GM04504 (cell line): ENCODE results near the gene GRK3.

ENCODE experiments used
- DNase-seq: peaks from one replicate; pipeline ENCODE4 v3.0.0-alpha.2; 2012; ENCODE audit warnings: low read depth

Gene GRK3

DNA sequence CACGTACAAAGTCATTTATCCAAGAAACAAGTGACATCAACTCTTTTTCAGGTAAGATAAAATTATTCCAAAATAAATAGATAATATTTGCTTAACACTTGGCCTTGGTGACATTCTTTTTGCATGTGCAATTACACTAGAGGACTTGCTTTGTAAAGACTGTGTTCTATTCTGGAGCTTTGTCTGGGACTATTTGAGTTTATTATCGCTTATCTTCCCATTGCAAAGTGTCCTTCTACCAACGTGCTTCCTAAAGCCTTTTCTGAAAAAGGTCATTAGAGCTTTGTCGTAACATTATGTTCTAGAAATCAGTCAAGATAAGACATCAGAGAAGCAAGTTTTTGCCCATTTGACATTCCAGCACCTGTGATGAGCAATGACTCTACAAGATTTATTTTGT is 99.2 kb downstream of the GRK3 start:
- no peak for DNase-seq

DNA sequence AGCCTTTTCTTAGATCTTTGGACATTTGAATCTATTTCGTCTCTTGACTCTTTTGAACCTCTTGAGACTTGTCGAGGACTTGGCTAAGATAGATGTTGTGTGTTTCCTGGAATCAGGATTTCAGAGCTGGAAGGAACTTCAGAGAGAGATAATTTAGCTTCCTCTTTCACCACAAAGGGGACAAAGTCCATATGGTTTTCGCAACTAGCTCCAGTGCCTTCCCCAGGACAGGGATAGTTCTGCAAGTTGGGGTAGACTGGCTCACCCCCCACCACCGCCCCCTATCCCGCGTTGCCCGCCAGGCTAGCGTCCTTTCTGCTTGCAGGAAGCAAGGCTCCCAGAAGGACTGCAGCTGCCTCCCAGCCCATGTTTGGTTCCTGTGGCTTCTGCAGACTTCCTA is 101.8 kb downstream of the GRK3 start:
- DNase-seq, result no peak

DNA sequence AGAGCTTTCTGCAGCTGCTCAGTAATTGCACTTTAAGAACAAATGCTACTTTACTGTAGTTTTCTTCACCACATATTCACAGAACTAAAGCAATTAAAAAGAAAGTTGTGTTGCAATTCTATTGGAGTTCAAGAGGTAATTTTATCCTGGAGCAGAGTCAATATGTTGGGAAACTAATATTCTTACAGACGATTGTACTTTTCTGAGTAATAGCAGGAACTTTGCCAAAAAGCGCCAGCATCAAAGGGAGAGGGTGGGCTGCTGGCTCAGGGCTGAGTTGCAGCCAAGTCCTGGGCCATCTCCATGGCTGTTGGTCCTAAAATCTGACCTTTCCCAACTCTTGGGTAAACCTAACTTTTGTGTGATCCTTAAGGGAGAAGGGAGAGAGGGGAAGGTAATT is 104.0 kb downstream of the GRK3 start:
- no peak for DNase-seq

DNA sequence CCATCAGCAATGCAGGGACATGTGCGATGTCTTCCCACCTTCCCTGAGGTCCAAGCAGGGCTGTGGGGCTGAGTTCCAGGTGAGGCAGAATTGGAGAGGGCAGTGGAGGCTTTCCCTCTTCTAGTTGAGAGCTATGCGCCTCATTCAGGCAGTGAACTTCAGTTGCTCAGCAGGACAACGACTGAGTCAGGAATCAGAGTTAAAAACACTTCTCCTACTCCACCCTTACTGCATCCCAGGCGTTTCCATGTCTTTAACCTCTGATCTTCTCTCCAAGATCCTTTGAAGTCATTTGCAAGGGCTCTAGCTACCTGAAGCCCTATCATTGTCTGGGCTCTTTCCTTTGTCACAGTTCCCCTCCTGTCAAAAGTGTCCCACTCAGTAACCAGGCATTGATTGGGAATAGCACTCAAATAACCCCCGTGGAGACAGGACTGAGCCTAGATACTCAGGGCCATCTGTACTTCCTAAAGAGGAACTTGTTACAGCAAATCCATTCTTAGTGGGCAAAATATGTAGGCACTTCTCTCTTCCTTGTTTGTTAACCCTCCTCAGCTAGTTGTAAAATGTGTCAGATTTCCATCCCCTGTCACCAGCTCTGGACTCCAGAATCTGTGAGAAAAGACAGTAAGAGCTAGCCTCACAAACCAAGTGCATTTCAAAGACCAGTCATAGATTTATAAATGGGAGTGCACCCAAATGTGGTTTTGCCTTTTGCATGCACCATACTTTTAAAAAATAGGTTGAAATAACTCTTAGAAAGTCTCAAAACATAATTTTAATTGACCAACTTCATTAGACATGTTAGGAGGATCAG is 105.0 kb downstream of the GRK3 start:
- no peak for DNase-seq

DNA sequence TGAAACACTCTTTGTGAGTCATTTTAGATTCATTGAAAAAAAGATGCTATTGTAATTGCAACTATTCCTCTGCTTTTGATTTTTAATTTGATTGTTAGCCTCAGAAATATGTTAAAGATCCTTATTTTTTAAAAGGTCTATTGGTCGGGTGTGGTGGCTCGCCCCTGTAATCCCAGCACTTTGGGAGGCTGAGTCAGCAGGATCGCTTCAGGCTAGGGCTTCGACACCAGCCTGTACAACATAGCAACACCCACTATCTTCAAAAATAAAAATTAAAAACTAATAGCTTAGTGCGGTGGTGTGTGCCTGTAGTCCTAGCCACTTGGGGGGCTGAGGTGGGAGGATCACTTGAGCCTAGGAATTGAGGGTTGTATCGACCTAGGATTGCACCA is 105.6 kb downstream of the GRK3 start:
- DNase-seq, result no peak

DNA sequence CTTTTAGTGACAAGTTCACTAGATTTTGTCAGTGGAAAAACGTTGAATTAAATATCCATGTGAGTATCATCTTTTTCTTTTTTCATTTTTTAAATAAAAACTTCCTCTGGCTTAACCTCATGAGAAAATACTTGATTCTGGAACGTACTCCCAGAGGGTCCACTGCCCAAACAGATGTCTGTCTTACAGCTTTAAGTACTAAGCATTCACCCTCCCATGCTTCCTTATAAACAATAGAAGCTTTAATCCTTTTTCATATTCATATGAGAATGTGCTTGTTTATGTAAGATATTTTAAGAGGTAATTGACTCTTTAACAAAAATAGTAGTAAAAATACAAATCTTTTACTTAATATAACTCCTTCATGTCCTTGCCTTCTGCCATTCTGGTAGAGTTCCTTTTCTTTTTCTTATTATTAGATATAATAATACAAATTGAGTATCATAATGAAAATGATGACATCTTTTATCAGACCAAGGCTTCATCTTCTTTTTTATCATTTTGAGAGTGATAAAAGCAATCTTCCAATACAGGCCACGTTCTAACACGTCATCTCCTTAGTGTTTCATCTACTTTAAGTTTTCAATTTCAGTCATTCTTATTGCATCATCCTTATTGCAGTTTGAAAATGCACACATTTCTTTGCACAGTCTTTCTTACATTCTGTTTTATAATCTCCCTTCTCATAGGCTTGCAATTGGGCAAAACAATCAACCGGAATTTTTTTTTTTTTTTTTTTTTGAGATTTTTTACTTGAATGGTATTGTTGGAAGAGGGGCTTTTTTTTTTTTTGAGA is 108.0 kb downstream of the GRK3 start:
- no peak for DNase-seq

DNA sequence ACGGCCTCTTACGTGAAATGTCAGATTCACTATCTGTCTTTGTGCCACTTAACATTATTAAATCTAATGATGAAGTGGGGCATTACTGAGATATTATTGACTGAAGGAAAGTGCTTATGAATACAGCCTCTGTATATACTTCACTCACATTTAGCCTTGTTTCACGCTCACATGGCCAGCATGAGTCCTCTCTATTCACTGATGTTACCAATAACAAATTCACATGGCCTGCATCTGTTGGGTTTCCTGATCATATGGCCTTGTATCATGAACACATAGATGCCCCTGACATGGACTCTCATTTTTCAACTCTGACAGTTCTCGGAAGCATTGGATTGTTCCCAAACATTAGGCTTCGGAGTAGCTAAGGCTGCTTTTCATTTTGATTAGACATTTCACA is 109.2 kb downstream of the GRK3 start:
- DNase-seq, result no peak

DNA sequence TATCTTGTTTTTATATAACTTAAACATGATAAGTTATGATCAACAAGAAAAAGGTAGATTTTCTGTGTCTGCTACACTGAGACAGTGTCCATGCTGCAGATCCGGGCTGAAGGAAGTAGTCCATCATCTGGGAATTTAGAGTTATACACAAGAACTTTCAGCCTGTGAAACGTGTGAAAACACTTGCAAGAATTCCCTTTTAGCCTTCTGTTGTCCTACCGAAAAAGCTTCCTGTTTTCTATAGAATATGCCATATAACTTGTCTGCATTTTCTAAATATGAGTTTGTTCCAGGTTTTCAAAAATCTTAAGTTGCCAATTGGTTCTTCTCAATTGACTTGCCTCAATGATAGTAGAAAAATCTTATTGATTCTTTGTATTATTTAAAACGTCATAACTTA is 113.2 kb downstream of the GRK3 start:
- DNase-seq, result no peak

DNA sequence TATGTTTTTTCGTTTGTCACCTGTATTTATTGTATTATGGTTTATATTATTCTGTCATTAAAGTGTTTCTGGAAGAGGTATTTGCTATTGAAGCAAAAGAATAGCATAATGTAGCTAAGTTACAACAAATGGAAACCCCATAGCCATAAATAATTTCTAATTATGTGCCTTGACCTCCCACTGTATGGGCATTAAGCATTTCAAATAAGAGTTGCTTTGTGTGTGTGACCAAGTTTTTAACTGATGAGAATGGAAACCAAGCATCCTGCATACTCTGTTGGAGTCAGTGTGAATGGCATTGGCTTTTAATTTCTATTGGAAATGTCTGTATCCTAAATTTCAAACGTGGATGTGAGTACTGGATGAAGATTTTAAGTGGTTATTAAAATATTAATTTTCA is 115.6 kb downstream of the GRK3 start:
- DNase-seq, result no peak

DNA sequence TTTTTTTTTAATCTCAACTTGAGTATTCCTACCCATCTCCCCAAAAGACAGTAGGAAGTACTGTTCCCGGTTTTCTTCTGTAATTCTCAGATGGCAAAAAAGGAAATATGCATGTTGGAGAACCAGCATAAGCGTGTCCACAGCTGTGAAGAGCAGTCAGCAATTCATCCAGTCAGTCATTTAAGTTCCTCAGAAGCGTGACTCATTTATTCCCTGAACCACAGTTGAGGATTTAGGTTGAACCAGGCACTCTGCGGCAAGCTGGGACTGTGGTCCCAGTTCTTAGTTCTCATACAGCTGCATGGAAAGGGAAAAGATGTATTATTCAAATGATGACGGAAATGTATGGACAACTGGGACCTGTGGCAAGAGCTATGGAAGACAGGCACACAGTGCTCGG is 116.5 kb downstream of the GRK3 start:
- no peak for DNase-seq

DNA sequence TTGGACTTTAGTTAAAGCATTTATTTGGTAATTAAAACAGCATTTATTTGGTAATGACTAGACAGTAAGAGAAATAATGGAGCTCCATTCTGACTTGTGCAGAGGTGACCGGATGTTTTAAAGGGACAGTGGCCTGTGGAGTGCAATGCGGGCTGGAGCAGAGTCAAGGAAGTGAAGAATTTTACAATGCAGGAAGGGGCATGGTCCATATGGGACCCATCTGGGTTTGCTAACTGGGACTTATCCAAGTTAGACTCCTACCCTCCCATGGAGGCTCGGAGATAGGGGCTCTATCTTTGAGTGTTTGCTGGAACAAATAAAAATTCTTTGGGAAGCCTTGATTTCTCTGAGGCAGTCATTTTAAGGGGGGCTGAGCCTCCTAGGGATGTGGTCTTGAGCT is 117.6 kb downstream of the GRK3 start:
- no peak for DNase-seq

DNA sequence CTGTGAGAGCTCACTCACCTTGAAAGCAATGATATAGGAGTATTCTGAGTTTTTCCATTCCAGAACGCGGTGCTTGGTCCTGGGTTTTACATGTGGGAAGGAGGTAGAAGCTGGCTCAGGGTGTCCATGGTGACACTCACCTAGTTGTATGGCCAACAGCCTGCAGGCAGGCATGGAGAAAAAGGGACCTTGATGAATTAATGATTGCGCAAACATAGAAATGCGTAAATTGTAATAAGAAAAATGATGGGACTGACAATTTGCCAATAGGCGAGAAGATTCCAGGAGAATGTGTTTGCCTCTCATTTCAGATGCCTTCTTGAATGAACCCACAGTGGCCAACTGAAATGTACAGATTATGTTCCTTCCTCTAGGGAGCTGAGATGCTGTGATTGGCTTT is 124.2 kb downstream of the GRK3 start:
- no peak for DNase-seq

DNA sequence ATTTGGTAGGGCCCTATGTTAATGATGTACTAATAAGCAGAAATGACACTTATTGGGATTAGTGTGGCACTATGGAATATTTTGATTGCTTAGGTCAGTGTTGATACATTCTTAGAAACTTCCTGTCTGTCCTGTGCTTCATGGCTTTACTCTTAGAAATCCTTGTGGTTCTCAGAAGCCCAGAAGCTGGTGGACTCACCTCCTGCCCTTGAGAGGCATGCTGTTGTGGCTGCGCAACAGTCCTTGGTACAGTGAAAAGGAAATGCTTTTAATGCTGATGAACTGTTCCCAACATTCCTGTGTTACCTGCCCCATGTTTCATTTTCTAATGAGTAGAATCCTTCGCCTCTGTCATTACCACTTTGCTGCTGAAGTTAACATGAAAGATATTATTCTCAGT is 125.2 kb downstream of the GRK3 start:
- DNase-seq, result no peak

DNA sequence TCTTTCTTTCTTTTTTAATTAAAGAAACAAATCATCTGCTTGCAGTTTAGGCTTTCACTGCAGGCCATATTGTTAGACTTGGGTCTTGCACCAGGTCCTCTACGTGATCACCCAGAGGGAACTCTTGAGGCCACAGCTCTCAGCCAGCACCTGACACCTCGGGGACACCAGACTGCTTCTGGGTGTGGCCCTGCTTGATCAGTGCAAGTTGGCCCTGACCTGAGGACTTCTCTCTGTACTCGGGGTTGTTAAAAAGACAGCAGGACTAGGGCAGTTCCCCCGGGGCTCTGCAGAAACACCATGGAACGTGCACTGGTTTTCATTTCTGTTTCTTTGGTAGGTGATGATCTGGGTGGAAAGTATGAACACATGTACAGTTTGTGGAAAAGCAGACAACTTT is 126.3 kb downstream of the GRK3 start:
- DNase-seq, result no peak

DNA sequence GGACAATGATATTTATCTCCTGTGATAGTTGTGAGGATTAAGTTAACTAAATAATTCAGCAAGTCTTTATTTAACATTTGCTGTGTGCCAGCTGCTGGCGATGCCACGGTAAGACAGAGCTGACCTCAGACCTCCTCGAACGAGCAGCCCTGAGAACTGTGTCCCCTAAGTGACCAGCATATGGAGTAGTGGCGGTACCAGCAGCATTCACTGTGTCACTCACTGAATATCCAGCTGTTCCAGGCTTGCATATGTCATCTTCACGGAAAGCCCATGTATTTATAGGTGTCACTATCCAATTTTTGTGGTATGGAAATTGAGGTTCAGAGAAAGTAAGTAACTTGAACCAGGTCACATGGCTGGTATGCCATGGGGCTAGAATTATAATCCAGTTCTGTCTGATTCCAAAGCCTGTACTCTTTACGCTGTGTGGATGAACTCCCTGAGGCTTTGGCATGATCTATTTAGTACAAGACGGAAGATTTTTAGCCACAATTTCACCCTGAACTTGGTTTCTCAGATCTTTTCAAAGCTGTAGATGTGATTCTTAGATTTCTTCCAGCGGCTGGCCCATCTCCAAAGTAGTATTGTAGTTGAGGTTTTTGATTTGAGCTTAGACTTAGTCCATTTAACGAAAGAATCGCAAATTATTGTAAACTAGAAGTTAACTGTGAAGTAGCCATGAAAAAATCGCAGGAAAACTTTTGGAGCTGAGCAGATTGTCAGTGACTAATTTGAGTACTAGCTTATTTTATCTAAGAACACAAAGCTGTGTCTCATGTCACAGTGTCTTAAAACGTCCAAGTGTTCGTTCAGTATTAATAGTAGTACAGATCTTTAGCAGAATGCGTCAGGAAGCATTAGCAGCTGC is 128.2 kb downstream of the GRK3 start:
- DNase-seq, result no peak

DNA sequence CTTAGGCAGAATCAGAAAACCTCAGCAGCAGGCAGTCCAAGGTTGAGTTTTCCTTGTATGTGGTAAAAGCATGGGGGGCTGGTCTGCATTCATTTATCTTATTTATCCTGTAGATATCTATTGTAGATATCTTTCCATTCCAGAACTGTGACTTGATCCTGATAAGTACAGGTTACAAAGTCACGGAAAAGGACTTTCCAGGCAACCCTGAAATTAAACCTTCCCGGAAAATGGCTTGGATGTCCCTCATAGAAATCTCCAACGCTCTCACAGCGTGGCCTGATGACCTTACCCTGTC is 128.7 kb downstream of the GRK3 start:
- DNase-seq, result no peak

DNA sequence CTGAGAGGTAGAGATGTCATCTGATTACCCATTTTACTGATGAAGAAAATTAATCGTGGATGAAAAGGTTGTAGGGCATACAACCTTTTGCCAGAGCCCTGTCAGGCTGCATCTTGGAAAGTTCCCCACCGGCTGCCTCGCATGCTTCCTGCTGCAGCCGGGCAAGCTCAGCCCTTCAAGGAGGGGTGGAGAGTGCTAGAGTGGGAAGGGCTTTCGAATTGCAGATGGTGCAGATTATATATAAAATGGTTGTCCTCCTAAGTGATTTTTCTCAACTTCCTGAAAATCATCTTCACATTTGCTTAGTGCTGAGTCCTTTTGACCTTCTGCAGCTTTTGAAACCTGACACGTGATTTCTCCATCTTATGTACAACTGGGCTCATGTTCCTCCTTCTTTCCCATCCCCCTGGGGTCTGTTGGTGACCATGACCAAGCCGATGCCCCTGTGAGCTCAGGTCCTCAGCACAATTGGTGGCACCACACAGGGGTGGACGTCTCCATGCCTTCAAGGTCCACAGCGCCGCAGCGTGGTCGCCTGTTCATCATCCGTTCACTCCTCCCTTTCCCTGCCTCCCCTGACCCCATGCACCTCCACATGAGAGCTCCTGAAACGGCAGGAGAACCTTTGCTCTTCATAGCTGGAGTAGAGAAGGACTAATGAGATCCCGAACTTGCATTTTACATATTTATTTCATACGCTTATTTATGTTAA is 129.9 kb downstream of the GRK3 start:
- DNase-seq, result no peak

DNA sequence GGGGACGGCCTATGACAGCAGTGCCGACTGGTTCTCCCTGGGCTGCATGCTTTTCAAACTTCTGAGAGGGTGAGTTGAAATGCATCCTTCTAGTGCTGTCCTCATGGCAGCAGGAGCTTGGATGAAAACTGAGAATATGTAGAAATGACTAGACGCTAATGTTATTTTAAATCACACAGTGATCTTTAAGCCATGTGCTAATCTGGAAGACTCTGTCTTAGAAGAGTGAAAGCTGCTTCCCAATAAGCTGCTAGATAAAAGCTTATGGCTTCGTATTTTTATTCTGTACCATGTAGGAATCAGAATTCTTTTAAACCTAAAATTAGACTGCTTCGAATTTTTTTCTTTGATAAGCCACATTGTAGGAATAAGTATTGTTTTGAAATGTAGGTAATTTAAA is 130.7 kb downstream of the GRK3 start:
- no peak for DNase-seq

DNA sequence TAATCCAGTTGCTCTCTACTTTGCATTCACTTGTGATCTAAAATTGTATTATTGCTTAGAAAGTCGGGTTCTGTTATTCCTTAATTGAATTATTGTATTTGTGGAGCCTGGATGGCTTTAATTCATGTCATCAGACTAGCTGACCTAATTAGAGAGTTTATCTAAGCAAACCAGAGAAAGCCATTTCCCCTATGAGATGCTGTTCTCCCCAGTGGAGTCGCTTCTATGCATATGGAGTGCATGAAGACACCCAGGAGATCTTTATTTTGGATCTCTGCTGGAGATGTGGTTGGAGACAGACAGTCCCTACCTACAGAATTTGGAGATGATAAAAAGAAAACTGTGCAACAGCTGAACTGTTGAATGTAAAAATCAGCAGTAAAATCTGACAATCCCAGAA is 132.3 kb downstream of the GRK3 start:
- no peak for DNase-seq

DNA sequence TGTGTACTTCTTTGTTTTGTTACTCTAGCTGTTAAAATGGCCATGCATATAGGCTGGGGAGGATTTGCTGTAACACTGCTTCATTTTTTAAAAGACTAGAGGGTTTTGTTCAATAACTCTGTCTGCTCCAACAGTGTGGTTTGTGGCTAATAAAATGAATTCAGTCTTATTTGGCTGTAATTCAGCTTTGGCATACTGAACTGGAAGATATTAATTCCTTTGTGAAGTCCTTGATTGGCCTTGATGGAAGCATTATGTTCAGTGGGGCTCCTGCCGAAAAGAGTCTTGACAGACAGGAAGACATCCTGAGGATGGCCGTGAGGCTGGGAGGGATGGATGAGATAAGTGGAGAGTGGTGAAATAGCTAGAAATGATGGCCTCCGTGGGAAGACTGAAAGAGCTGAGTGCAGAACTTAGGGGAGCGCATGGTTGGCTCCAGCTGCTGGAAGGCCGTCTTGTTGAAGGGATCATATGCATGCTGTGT is 132.7 kb downstream of the GRK3 start:
- no peak for DNase-seq

DNA sequence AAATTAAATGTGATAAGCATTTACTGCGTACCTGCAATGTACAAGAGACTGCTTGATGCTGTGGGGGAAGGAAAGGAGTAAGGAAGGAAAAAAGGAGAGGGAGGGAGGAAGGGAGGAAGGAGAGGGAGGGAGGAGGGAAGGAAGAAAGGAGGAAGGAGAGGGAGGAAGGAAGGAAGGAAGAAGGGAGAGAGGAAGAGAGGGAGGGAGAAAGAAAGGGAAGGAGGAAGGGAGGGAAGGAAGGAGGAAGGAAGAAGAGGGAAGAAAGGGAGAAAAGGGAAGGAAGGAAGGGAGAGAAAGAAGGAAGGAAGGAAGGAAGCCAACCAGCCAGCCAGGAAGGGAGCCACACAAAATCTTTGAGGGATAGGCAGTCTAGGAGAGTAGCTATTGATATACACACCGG is 133.5 kb downstream of the GRK3 start:
- no peak for DNase-seq

DNA sequence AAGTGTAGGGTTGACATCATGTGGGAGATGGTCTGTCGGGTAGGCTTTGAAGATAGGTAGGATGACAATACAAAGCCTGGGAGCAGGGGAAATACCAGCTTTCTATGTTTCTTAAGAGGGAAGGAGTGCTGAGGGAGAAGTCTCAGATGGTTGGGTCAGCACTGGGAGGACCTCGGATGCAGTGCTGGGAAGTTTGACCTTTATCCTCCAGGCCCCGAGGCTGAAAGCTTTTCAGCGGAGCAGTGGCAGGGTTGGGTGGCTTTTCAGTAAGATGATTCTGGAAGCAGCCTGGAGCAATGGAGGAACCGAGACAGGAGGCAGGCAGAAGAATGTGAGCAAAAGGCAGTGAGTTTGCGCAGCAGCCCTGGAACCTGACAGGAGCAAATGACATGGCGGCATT is 134.0 kb downstream of the GRK3 start:
- no peak for DNase-seq
